Activated CD4-positive, alpha-beta T cell treated with anti-CD3 and anti-CD28 coated beads for 4 hours (primary cell): Measurements from ENCODE around the gene RASSF8.

Source experiments
- DNase-seq, 2 donors: peaks; one replicate each; pipeline ENCODE4 v3.0.0-alpha.2; 2020

Gene RASSF8

GRCh38 chr12:25962932-25963525, 4.5 kb downstream of the RASSF8 start:
- DNase-seq = no peak

- no peak for DNase-seq
Observed at GRCh38 chr12:25965682-25966081, 7.2 kb downstream of the RASSF8 start.

- no peak for DNase-seq
Observed at GRCh38 chr12:25970082-25970481, 11.6 kb downstream of the RASSF8 start.

GRCh38 chr12:25970916-25971653, 12.6 kb downstream of the RASSF8 start:
- DNase-seq = no peak

- DNase-seq = no peak
Observed at GRCh38 chr12:25971654-25972041, 13.2 kb downstream of the RASSF8 start.

GRCh38 chr12:25972783-25973182, 14.3 kb downstream of the RASSF8 start:
- no peak for DNase-seq

GRCh38 chr12:25975179-25975578, 16.7 kb downstream of the RASSF8 start:
- no peak for DNase-seq

- DNase-seq = no peak
Observed at GRCh38 chr12:25975682-25976081, 17.2 kb downstream of the RASSF8 start.

- no peak for DNase-seq
Observed at GRCh38 chr12:25976289-25976688, 17.8 kb downstream of the RASSF8 start.

- DNase-seq = no peak
Observed at GRCh38 chr12:25977047-25977446, 18.6 kb downstream of the RASSF8 start.

- DNase-seq = no peak
Observed at GRCh38 chr12:25979059-25979458, 20.6 kb downstream of the RASSF8 start.

GRCh38 chr12:25979563-25979962, 21.1 kb downstream of the RASSF8 start:
- DNase-seq = no peak

- DNase-seq = no peak
Observed at GRCh38 chr12:25980035-25980434, 21.6 kb downstream of the RASSF8 start.

GRCh38 chr12:25981597-25981996, 23.1 kb downstream of the RASSF8 start:
- no peak for DNase-seq

GRCh38 chr12:25982416-25982815, 23.9 kb downstream of the RASSF8 start:
- no peak for DNase-seq

GRCh38 chr12:25983625-25984024, 25.1 kb downstream of the RASSF8 start:
- DNase-seq = no peak

GRCh38 chr12:25984759-25985158, 26.3 kb downstream of the RASSF8 start:
- DNase-seq = no peak

- DNase-seq = no peak
Observed at GRCh38 chr12:25985316-25986175, 27.1 kb downstream of the RASSF8 start.

- no peak for DNase-seq
Observed at GRCh38 chr12:25986180-25986579, 27.7 kb downstream of the RASSF8 start.

- DNase-seq = no peak
Observed at GRCh38 chr12:25988505-25988904, 30.0 kb downstream of the RASSF8 start.

- no peak for DNase-seq
Observed at GRCh38 chr12:25990495-25990894, 32.0 kb downstream of the RASSF8 start.

GRCh38 chr12:25992026-25992782, 33.7 kb downstream of the RASSF8 start:
- DNase-seq = no peak
